22Rv1 (cell line): ENCODE results near the gene D2HGDH.

ENCODE experiments used
- CTCF ChIP-seq: fragments of 450-650 bp; IDR thresholded peaks from 2 replicates; pipeline ENCODE4 v1.5.1; 2017; ENCODE audit warnings: mild to moderate bottlenecking
- ZFX ChIP-seq: fragments of 450-650 bp; IDR thresholded peaks from 2 replicates; pipeline ENCODE4 v1.6.1; 2017; ENCODE audit warnings: antibody characterized with exemption, borderline replicate concordance

DNA sequence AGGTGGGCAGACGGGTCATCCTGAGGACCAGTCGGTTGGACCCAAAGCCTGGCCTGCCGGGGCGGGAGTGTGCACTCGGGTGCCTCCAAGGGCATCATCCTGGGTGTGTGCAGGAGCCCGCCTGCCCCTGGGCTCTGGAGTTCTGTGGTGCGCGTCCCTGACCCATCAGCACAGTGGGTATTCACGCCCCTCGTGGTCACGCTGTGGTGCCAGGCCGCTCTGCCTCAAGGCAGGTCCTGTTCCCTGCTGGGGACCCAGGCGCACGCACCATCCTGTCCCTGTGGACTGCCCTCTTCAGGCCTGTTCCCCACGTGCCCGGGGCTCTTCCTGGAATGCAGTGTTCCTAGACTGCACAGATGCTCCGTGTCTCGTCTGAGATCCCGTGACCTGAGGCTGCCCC, 14.3 kb upstream of the D2HGDH start:
- TF ChIP-seq ZFX: no peak
- no peak for TF ChIP-seq CTCF
